NCI-H1048 (cell line): ENCODE data around the gene SNX9.

ENCODE experiments used
- DNase-seq: peaks from one replicate; lab custom pipeline; 2025; lab: John Stamatoyannopoulos, UW

The SNX9 gene

DNA sequence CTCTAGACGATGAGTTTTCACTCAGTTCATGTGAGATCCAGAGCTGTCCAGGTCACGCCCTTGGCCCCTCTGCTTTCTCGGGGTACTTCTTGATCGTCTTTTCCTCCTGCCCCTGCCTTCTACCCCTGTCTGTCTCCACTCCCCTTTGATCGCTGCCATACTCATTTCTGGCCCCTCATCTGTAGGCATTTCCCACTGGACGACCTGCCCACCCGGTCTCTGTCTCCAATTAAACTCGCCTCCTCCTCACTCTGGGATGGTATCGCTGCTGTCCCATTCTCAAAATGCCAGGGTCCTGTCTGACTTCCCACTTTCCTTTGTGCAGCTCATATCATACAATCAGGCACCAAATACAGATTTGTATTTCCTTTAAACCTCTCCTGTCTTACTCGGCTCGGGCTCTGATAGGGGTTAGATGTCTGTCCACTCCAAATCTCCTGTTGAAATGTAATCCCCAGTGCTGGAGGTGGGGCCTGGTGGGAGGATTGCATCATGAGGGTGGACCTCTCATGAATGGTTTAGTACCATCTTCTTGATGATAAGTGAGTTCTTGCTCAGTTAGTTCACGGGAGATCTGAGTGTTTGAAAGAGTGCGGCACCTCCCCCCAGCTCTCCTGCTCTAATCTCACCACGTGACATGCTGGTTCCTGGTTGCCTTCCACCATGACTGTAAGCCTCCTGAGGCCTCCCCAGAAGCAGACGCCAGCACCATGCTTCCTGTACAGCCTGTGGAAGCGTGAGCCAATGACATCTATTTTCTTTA lies 155.2 kb downstream of the SNX9 start:
- no peak for DNase-seq

DNA sequence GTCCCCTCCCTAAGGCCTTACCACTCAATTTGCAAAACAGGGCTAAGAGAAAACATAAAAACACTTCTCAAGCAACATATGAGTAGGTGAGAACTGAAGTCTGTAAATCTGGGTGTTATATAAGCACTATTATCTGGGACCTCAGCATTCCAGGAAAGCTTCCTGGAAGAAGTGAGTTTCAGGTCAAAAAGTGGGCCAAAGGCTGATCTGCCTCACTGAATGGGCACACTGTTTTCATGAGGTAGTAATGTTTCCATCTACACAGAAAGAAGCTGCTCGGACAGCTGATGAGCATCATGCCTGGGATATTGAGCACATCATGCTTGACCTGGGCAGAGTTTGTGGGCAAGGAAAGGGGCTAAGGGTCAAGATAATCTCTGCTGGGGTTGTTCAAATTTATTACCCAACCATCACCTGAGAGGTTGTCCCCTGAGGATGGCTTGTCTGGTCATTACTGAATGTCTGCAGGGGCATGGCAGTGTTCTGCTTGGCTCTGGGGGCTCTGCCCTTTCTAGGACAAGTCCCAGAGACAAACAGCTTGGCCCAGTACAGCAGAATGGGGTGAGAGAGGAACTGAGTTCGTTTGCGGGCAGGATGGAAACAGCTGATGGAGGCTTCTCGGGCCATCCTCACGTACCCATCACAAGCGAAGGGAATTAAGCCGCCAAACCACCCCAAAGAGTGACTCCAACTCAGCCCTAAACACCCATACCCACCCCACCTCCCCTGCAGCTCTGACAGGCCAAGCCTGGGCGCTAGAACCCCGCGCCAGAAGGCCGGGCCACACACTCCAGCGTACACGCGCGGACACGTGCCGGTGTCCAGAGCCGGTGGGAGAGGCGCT lies 157.5 kb downstream of the SNX9 start:
- no peak for DNase-seq

DNA sequence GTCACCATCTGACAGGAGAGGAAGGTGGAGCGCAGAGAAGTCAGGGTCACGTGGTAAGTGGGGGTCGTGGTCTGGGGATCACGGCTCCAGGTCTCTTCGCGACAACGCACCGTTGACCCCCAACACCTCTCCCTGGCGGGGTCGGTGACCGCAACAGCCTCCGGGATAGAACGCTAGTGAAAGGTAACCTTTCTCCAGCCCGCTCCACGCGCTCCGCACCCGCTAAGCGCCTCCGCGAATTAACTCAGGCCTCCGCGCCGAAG lies 158.0 kb downstream of the SNX9 start:
- no peak for DNase-seq

DNA sequence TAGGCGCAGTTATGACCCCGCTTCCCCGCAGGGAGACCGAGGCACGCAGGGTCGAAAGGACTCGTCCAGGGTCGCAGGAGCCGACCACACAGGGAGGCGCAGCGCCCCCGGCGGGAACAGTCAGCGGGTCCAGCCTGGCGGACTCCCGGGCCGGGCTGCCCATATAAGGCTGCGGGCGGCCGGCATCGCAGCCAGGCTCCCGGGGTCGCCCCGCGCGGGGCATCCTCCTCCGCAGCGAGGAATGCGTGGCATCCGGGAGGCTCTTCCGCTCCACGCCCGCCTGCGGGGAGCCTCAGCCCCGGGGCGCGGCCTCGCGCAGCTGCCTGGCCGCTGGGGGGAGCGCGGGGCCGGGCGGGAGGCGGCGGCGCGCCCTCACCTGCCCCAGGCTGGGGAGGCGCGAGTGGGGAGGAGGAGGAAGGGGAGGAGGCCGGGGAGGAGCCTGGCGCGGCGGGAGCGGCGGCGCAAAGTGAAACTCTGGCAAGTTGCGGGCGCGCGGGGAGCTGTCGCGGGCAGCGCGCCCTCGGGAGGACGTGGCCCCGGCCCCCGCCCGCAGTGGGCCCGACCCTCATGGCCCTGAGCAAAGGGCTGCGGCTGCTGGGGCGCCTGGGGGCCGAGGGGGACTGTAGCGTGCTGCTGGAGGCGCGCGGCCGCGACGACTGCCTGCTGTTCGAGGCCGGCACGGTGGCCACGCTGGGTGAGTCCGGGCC lies 158.5 kb downstream of the SNX9 start, which contains the start of gene SYNJ2:
Gene SYNJ2 (plus strand): TSS at position 469 of the 707 bp plus-strand sequence. CDS start 99 bp downstream, at position 568.
- DNase-seq: peak; percentile 59

- no peak for DNase-seq
Measured at GRCh38 chr6:157982102-157982562, 159.1 kb downstream of the SNX9 start.

DNA sequence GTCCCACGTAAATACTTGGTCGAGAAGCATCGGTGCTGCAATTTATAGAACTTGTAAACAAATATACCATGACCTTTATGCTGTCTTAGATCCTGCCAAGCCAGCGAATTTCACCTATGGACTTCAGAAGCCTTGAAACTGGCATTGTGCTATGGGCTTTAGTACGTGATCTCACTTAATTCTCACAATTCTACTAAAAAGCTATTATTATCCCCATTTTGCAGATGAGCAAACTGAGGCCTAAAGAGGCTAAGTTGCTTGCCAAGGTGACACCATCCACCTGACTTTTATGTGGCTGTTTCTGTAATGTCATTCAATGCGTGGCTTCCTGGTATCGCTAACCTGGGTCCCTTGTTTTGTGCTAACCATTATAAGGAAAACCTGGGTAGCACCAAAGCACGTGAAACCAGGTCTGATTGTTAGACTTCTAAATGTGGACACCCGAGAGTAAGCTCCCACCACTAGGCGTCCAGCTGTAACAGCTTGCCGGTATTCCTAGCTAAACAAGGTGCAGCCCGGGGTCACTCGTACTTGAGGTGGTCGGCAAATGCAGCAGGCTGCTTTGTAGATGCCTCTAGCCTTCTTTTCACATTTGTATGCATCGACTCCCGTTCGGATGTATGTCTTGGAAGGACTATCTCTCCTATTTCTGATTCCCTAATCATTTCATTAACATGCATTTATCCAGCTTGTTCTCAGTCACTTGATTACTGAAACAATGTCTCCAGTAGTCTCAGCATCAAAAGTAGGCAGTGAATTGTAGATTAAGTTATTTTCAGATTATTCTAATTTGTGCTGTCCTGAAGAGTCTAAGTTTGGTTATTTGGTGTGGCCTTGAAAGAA lies 159.7 kb downstream of the SNX9 start:
- no peak for DNase-seq

GRCh38 chr6:157983406-157984119 lies 160.5 kb downstream of the SNX9 start:
- no peak for DNase-seq

GRCh38 chr6:157984128-157984527 lies 161.1 kb downstream of the SNX9 start:
- DNase-seq: no peak

DNA sequence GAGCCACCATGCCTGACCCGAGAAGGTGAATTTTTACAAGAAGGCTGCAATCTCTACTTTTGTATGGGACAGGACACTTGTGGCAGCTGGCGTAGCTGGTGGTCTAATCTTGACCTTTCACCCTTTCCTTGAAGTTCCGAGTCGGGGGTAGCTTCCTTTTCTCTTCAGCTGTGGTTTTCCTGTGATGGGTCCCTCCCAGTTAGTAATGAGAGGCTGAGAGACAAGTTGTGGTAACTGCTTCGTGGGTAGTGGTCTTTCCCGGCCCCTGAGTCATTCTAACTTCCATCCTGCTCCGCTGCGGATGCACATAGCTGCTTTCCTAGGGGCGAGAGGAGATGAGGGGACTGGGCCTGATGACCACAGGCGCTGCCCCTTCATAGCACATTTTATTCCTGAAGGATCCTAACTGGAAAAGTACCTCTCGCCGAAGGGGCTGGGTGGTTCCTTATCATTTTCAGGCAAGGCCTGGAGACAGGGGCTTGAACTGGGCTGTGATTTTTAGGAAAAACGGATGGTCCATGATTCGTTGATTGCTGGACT lies 161.7 kb downstream of the SNX9 start:
- no peak for DNase-seq

DNA sequence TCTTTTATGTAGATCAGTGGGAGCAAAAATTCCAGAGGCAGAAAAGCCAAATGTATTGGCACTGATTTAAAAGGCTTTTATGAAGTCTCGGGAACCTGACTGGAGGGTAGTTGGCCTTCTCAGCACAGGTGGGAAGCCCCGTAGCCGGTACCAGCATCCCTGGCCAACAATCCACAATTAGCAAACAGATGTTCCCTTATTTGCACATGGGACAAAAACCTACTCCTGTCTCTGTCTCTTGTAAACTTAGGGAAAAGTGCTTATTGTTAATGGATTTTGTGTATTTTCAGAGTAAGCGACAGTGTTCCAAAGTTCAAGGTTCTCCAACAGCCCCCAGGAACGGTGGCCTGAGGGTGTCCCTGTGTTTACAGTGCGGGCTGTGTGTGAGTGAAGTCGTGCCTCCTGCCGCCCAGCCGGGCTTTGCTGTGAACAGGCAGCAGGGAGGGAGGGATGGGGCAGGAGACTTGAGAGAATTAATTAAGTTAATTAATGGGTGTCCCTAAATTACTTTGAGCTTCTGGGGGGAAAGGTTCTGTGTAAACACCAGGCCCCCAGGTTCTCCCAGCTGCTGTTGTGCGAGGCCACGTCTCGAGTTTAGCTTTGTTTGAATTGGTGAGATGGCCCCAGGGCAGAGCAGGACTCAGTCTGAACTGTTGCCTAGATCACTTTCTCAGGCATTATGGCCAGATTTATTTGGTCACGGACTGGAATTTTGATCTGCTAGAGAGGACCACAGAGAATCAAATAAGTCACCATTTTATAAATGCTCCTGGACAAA lies 162.5 kb downstream of the SNX9 start:
- DNase-seq: no peak

DNA sequence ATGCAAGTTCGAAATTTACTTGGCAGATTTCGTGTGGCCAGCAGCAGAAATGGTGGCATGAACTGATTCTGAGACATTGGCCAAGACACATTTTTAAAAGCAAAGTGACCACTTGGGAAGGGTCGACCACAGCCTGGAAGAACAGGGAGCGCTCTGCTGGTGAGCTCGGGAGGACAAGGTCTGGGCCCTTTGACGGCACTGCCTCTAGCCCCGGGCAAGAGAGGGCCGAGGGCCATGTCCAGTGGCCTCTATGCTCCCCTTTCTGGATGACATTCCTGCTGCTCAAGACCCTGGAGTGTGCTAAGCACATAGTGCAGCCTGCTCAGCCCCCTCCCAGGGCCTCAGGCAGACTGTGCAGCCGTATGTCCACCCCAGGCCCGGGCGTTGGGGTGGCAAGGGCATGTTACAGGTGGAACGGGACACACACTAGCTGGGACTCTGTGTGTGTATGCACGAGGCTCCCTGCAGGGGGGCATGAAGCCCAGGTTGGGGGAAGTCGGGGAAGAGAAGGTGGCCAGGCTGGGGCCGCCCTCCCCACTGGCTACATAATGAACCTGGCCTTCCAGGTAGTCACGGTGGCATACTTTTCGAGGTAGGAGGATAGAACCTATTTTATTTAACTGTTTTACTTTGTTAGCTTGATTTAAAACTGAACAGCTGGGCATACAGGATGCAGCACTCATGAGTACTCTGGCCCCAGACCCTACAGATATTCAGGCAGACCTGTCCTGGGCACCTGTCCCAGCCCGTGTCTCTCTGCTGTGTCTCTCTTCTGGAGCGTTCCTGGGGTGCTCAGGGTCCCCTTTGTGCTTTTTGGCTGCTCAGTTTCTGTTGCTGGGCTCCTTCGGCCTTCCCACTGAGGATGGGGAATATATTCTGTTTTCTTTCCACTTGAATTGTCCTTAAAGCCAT lies 165.0 kb downstream of the SNX9 start:
- no peak for DNase-seq

DNA sequence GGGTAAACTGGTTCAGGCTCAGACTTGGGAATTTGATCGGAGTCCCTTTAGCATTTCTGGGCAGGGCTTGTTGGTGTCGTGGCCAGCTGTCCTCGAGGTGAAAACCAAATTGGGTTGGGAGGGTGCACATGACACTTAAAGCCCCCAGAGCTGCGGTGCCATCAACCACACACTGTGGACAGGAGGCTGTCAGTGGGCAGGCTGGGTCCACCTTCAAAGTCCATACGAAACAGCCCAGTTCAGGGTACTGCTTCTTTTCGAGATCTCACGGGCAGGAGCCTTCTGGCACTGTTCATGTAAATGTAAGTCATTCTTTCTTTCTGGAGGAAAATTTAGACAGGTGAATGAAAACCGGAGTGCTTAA lies 165.6 kb downstream of the SNX9 start:
- DNase-seq: no peak

GRCh38 chr6:157989541-157990289 lies 166.7 kb downstream of the SNX9 start:
- DNase-seq: peak; percentile 23

DNA sequence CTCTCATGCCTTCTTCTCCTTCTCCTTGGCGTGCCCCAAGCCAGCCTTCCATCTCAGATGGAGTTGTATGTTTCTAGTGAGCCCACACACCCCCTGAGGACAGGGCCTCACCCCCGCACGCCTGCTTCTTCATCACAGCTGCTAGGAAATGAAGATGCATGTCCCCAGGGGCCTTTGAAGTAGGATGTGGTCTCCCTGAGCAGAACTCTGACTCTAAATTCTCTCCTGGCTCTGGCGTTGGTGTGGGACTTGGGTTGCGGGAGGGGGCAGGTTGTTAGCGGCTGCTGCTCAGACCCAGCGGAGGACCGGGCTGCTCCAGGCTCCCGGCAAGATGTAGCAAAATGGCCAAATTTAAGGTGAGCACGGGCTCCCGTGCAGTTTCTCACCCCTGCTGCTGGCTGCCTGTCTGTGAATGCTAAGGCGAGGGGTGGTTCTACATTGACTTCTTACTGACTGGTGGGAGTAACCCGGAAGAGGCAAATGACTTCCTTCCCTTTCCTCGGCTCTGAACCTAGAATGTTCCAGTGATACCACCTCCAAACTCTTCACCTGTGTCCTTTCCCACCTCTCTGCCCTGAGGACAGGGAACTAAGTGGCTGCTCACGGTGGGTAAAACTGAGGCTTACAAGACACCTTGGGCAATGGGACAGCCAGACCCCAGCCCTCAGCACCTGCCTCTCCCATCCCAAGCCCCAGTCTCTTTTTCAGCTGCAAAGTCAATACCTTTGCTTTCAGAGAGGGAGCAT lies 167.4 kb downstream of the SNX9 start:
- DNase-seq: no peak

DNA sequence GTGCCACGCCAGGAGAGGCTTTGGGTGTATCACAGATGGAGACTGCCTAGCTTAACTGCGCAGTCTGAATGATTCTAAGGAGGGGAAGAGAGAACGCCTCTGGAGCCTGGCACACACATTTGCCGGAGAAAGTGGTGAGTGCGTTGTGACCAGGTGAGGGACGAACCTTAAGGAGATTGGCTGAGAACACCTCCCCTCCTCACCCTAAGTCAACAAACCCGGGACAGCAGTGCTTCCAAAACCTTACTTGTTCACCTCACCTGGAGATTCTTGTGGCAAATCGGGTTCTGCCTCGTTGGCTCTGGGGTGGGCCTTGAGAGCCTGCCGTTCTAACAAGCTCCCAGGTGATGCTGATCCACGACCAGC lies 168.0 kb downstream of the SNX9 start:
- DNase-seq: no peak

GRCh38 chr6:157993076-157993475 lies 170.0 kb downstream of the SNX9 start:
- DNase-seq: no peak

GRCh38 chr6:157994125-157994795 lies 171.2 kb downstream of the SNX9 start:
- DNase-seq: no peak
